ENCODE results near the gene LRRC26.

LRRC26 gene

GRCh38 chr9:137169896-137170358 lies at the start of gene LRRC26:
Gene LRRC26, minus strand, starts transcription at chr9:137170051. Its CDS starts 108 bp downstream, at chr9:137169943.
- no peak for DNase-seq

- DNase-seq, result no peak
These were observed 49.0 kb upstream of the LRRC26 start for GRCh38 chr9:137218754-137219271.

DNA sequence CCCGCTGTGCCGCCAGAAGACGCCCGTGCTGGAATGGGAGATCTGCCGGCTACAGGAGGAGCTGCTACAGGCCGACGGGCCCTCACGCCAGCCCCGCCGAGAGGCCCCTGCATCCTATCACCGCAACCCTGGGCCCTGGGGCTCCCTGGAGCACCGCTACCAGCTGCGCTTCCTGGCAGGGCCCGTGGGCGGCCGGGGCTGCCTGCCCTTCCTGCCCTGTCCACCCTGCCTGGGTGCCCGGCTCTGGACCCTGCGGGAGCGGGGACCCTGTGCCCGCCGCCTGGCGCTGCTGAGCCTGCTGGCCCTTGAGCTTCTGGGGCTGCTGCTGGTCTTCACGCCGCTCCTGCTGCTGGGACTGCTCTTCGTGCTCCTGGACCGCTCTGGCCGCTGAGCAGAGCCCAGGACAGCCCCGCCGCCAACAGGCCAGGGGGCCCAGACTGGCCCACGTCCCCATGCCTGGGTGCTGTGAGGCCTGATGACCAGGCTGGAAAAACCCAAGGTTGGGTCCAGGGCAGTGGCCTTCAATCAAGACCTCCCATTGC lies 48.4 kb upstream of the LRRC26 start:
- DNase-seq, result no peak

DNA sequence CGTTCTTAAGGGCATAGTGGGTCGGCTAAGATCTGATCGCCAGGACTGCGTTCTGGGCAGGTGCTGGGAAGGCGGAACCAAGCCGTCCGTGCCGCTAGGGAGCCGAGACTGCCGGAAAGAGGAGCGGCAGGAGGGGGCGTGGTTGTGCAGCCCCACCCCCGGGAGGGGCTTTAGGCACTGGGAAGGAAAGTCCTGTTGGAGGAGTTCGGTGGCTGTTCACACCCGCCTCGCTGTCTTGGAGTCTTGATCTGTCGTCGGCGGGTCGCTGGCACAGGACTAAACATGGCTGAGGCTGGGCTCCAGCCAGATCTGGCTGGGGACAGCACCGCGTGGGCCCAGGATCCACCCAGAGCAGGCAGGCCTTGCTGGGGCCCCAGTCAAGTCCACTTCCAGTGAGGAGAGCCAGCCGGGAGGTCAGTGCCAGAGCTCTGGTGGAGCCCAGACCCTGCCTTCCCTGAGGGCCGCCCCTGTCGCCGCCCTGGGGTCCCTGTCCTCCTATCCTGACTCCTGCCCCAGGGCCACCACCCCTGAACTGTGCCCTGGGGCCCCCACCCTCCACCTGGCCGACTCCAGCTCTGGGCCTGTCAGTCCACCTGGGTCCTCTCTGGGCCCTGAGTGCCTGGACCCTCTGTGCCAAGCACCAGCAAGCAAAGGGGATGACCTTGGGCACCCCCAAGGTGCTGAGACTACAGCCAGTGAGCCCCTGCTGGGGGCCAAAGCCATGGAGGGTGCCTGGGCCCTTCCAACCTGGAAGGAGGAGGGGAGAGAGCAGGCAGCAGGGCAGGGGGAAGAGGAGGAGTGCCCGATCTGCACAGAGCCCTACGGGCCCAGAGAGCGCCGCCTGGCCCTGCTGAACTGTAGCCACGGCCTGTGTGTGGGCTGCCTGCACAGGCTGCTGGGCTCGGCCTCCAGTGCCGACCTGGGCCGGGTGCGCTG lies 47.7 kb upstream of the LRRC26 start:
- no peak for DNase-seq

GRCh38 chr9:137216188-137216965 lies 46.5 kb upstream of the LRRC26 start:
- DNase-seq, result no peak

DNA sequence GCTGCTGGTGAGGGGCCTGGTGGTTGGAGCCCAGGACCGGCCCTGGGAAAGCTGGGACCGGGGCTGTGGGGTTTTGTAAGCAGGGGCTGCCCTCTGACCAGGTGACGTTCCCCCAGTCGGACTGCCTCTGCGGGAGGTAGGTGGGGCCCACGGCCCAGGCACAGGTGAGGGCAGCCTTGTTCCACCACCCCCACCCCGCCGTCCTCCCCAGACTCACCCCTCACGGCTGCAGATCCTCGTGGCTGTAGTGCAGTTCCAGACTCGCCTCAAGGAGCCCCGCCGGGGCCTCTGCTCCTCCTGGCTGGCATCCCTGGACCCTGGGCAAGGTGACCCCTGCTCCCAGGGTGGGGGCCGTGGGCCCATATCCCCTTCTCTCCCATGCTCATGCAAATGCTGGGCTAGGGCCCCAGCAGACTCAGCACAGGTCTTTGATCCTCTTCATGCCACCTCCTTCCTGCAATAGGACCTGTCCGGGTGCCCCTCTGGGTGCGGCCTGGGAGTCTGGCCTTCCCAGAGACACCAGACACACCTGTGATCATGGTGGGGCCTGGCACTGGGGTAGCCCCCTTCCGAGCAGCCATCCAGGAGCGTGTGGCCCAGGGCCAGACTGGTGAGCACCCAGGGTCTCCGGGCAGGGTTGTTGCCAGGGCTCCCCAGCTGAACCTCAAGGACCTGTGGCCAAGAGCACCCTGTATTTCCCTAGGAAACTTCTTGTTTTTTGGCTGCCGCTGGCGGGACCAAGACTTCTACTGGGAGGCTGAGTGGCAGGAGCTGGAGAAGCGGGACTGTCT lies 45.5 kb upstream of the LRRC26 start:
- no peak for DNase-seq

DNA sequence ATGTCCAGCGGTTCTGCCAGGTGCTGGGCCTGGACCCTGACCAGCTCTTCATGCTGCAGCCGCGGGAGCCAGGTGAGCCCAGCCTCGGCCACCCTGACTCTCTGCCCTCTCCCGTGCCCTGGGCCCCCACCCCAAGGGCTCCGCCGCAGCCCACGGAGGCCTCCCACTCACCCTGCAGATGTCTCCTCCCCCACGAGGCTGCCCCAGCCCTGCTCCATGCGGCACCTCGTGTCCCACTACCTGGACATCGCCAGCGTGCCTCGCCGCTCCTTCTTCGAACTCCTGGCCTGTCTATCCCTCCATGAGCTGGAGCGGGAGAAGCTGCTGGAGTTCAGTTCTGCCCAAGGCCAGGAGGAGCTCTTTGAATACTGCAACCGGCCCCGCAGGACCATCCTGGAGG lies 44.8 kb upstream of the LRRC26 start:
- DNase-seq, result no peak

DNA sequence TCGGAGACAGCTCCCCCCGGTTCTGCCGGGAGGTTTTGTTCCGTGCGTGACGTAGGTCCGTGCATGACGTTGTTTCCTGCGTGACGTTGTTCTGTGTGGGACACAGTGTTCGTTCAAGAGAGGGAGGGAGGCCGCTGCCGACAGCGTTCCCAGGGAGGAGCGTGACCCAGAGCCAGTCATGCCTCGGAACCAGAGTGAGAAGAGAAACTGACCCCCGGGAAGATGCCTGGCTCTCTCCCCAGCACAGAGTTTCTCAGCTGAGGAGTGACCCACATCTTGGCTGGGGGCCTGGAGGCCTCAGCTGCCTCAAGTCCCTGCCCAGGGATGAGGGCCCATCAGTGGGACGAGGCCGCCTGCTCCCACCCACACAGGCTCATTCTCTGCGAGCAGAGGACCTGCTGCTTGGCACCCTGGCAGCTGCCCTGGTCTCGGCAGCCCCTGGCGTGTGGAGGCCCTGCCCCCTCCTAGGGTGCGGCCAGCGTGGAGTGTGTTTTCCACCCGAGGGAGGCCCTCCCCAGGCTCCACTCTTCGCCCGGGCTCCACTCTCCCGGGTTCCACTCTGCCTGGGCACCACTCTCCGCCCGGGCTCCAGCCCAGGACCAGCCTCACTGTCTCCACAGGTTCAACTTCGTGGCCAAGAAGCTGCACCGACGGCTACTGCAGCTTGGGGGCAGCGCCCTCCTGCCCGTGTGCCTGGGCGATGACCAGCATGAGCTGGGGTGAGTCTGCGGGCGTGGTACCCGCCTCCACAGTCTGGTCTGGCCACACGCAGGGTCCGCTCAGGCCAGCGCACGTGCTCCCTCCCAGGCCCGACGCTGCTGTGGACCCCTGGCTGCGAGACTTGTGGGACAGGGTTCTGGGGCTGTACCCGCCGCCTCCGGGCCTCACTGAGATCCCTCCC lies 43.6 kb upstream of the LRRC26 start:
- no peak for DNase-seq

GRCh38 chr9:137212520-137212919 lies 42.7 kb upstream of the LRRC26 start:
- DNase-seq, result no peak

- DNase-seq, result no peak
These were observed 41.7 kb upstream of the LRRC26 start for GRCh38 chr9:137211532-137211931.

DNA sequence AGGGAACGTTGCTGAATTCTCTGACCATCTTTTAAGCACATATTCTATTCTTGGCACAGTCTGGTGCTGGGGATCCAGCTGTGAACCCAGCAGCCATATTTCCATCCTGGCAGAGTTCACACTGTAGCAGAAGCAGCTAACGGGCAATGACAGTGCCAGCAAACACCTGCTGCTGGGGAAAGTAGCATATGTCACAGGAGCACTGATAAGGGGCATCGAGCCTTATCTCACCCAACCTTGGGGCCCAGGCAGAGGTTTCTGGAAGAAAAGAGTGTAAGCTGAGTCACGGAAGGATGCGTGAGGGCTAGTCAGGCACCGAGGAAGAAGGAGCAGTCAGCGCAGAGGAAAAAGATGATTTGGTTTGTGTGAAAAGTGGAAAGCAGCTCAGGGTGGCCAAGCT lies 36.8 kb upstream of the LRRC26 start:
- DNase-seq, result no peak

DNA sequence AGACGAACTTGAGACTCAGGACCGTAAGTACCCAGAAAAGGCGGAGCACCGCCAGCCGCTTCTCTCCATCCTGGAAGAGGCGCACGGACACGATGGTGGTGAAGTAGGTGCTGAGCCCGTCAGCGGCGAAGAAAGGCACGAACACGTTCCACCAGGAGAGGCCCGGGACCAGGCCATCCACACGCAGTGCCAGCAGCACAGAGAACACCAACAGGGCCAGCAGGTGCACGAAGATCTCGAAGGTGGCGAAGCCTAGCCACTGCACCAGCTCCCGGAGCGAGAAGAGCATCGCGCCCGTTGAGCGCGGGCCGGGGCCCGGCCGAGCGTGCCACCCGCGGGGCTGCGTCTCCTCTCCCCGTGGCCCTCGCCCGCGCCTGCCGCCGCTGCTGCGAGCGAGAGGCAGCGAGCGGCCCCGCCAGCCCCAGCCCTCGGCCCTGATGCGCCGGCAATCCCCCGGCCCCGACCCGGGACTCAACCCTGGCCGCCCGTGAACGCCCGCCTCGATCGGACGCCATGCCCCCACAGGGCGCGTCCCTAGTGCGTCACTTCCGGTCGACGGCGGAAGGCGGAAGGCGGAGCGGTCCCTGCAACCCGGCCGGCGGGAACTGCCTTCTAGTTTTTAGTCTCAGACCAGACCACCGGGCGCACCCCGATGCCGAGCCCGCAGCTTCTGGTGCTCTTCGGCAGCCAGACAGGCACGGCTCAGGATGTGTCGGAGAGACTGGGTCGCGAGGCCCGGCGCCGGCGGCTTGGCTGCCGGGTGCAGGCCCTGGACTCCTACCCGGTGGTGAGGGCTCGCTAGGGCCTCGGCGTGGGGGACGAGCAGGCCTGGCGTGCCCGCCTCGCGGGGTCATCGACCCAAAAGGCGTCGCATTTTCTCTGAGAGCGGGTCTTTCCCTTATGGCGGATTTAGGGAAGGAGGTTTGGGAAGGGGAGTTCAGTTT lies 35.5 kb upstream of the LRRC26 start, which contains the start of the genes NDOR1 and TMEM203:
NDOR1 (plus strand) TSS at position 575 of the 944 bp plus-strand sequence; CDS start at position 653, 78 bp downstream.
TMEM203 (minus strand) TSS at position 523 of the 944 bp plus-strand sequence; CDS start at position 289, 234 bp downstream.
- DNase-seq, result peak; percentile 77 to 93 (median 90)

- DNase-seq, result no peak
These were observed 34.9 kb upstream of the LRRC26 start for GRCh38 chr9:137204731-137205125.

DNA sequence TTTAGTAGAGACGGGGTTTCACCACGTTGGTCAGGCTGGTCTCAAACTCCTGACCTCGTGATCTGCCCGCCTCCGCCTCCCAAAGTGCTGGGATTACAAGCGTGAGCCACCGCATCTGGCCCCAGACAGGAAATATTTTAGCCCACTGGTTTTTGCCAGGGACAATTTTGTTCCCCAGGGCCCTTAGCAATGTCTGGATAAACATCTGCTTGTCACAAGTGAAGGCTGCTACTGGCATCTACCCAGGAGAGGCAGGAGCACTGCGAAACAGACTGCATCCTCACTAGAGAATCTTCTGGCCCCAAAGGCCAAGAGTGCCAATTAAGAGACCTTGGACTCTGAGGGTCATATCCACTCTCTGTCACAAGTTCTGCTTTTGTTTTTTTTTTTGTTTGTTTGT lies 33.1 kb upstream of the LRRC26 start:
- DNase-seq, result no peak

- DNase-seq, result no peak
These were observed 31.5 kb upstream of the LRRC26 start for GRCh38 chr9:137201205-137201868.

GRCh38 chr9:137200311-137201204 lies 30.7 kb upstream of the LRRC26 start, which contains the start of gene TPRN:
Gene TPRN, minus strand, starts transcription at chr9:137200741. Its CDS starts 30 bp downstream, at chr9:137200711.
- DNase-seq, result peak; percentile 94 to 98 (median 96)

DNA sequence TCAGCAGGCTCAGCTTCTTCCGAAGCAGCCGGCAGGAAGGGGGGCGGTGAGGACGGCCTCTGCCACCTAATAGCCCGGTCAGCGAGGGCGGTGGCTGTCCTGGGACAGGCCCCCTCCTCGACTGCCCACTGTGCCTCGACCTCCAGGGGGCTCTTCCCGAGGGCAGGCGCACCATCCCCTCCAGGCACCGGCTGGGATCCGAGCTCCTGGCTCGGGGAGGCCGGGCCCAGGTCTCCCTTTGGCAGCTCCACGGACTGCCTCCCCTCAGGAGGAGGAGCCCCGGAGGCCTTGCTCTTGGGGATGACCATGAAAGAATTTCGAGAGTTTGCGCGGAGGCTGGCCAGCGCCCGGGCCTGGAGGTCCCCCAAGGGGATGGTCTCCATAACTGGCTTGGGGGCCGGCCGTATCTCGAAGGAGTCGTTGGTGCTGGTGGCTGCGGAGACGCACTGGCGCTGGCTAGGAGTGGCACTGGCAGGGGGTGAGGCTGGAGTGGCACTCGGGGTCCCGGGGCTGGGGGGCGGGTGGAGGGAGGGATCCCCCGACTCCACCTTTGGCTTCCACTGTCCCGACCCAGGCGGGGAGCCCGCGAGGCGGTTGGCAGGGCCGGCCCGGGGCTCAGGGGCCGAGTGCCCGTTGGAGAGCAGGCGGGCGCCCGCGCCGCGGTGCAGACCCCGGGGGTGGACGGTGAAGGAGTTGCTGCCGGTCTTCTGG lies 29.7 kb upstream of the LRRC26 start:
- peak in 1 of 6 experiments; percentile 12 for DNase-seq

Measured in stimulated activated naive CD4-positive, alpha-beta T cell (primary cell).